Caco-2 (cell line): ENCODE data around the gene PPP1R12B. TPM values are rescaled to one million over a fixed set of nuclear protein-coding genes. Genes with fewer than 3 reads are reported as not detected.
"Not testable (repeated sequence)": the region's sequence is repeated elsewhere in the genome, so short reads cannot be mapped to it uniquely, and the experiment has no call there.

ENCODE experiments used
- BruUV-seq: library from RNA; stranded (reverse); fragments of 400-500 nt; replicated peaks from 2 replicates; lab custom pipeline; 2021; lab: Mats Ljungman, UMichigan
- CTCF ChIA-PET: fragments of 300-600 bp; sonication (Branson Sonifier 250); formaldehyde crosslinking; loops from one replicate; lab custom pipeline; 2022; ENCODE audit warnings: antibody characterized with exemption; lab: Charles Lee
- POLR2A ChIA-PET: fragments of 300-600 bp; sonication (Branson Sonifier 250); formaldehyde crosslinking; loops from one replicate; lab custom pipeline; 2022; ENCODE audit warnings: antibody characterized with exemption; lab: Charles Lee
- DNase-seq, 2 experiments: peaks; one replicate each; pipeline versions ENCODE4 v3.0.0 to v3.0.0-alpha.2; 2020 to 2022
- H3K27me3 ChIP-seq: replicated peaks from 2 replicates; pipeline ENCODE4 v1.6.0; 2011; ENCODE audit warnings: low read length; ENCODE audit not compliant: control insufficient read depth, insufficient read depth
- H3K36me3 ChIP-seq: 2 replicates; pipeline ENCODE4 v1.5.1; 2011; ENCODE audit warnings: low read length; ENCODE audit not compliant: control insufficient read depth, insufficient read depth
- H3K4me1 ChIP-seq: fragments of 250-450 bp; sonication (Bioruptor Pico); 2 replicates; pipeline ENCODE4 v1.5.1; 2020; ENCODE audit warnings: mild to moderate bottlenecking
- H3K4me3 ChIP-seq: 2 replicates; pipeline ENCODE4 v1.5.1; 2011; ENCODE audit warnings: low read depth, mild to moderate bottlenecking, control low read depth, low read length
- H3K9me3 ChIP-seq: fragments of 250-450 bp; sonication (Bioruptor Pico); 2 replicates; pipeline ENCODE4 v1.5.1; 2020; ENCODE audit warnings: mild to moderate bottlenecking, moderate library complexity
- H3K27ac Mint-ChIP-seq: one replicate; pipeline ENCODE4 v1.8.0; 2022; ENCODE audit warnings: mixed read lengths; ENCODE audit not compliant: unreplicated experiment
- H3K27me3 Mint-ChIP-seq: one replicate; pipeline ENCODE4 v1.8.0; 2022; ENCODE audit warnings: mixed read lengths; ENCODE audit not compliant: insufficient read depth, unreplicated experiment
- H3K36me3 Mint-ChIP-seq: one replicate; pipeline ENCODE4 v1.8.0; 2022; ENCODE audit warnings: mild to moderate bottlenecking, mixed read lengths; ENCODE audit not compliant: insufficient read depth, unreplicated experiment
- H3K4me1 Mint-ChIP-seq: one replicate; pipeline ENCODE4 v1.8.0; 2022; ENCODE audit warnings: low read depth, mixed read lengths; ENCODE audit not compliant: unreplicated experiment
- H3K4me3 Mint-ChIP-seq: one replicate; pipeline ENCODE4 v1.8.0; 2022; ENCODE audit warnings: mild to moderate bottlenecking, moderate library complexity, mixed read lengths; ENCODE audit not compliant: unreplicated experiment
- H3K9me3 Mint-ChIP-seq: one replicate; pipeline ENCODE4 v1.8.0; 2022; ENCODE audit warnings: mixed read lengths; ENCODE audit not compliant: unreplicated experiment
- CTCF ChIP-seq, 2 experiments: fragments of 200-600 bp in 1 of 2; IDR thresholded peaks; 1 replicate in 1 of 2; 2 replicates in 1 of 2; pipeline versions ENCODE4 v1.5.1 to v1.8.0; 2011 to 2022; ENCODE audit warnings: antibody characterized with exemption in 1 of 2, control low read depth in 1 of 2, inconsistent platforms in 1 of 2, low read depth in 1 of 2, low read length in 1 of 2, mild to moderate bottlenecking in 1 of 2, moderate library complexity in 1 of 2; ENCODE audit not compliant: insufficient read depth in 1 of 2, severe bottlenecking in 1 of 2, unreplicated experiment in 1 of 2
- intact Hi-C: fragments of 100-400 bp; cut with micrococcal nuclease; formaldehyde crosslinking; loops from one replicate; pipeline ENCODE4 v1.10.0; 2022; ENCODE audit not compliant: unreplicated experiment
- total RNA-seq: library from RNA; stranded (reverse); gene quantifications from 2 replicates; pipeline ENCODE4 v1.2.3, GENCODE V29; 2022

PPP1R12B gene
- total RNA-seq, 1 experiment from 2014 or later = 16.4 TPM

- H3K4me3 Mint-ChIP-seq, H3K27me3 ChIP-seq, H3K4me3 ChIP-seq, H3K27ac Mint-ChIP-seq, H3K27me3 Mint-ChIP-seq, BruUV-seq, H3K36me3 Mint-ChIP-seq, H3K9me3 ChIP-seq, H3K9me3 Mint-ChIP-seq, H3K36me3 ChIP-seq, H3K4me1 ChIP-seq, POLR2A ChIA-PET, H3K4me1 Mint-ChIP-seq: not testable (repeated sequence)
- CTCF ChIA-PET = interaction anchor here (0.9 to 1.7 kb wide), 4 partner anchors 37 to 255 kb away, joined by 3 to 11 read pairs (median 8); no protein-coding TSS in a partner anchor
- intact Hi-C loops = loop anchor here (2.0 to 5.0 kb wide), 2 partner anchors 107 to 193 kb away; no protein-coding TSS in a partner anchor
- peak; percentile 16 to 51 for TF ChIP-seq CTCF (IDR thresholded peaks at IDR 0.05; ENCODE audit: insufficient read depth in 1 of 2, low read depth in 1 of 2, low read length in 1 of 2, severe bottlenecking in 1 of 2, unreplicated experiment in 1 of 2)
- DNase-seq = peak in 1 of 2 experiments; percentile 12
Measured at GRCh38 chr1:202464153-202464742, 115.7 kb downstream of the PPP1R12B start.

GRCh38 chr1:202465644-202466270, 117.3 kb downstream of the PPP1R12B start:
- H3K4me1 Mint-ChIP-seq, H3K4me3 ChIP-seq, H3K9me3 Mint-ChIP-seq, BruUV-seq, H3K4me1 ChIP-seq, H3K9me3 ChIP-seq, CTCF ChIA-PET, H3K36me3 ChIP-seq, H3K27ac Mint-ChIP-seq, DNase-seq, H3K27me3 Mint-ChIP-seq, H3K4me3 Mint-ChIP-seq, H3K36me3 Mint-ChIP-seq, H3K27me3 ChIP-seq: not testable (repeated sequence)
- POLR2A ChIA-PET = interaction anchor here (0.6 kb wide), 1 partner anchor 1161 kb away, joined by 6 read pairs; no protein-coding TSS in a partner anchor
- intact Hi-C loops = loop anchor here (2.0 to 5.0 kb wide), 2 partner anchors 105 to 252 kb away; no protein-coding TSS in a partner anchor

- H3K4me1 Mint-ChIP-seq, H3K4me1 ChIP-seq, H3K36me3 ChIP-seq, H3K27me3 Mint-ChIP-seq, H3K9me3 ChIP-seq, H3K4me3 Mint-ChIP-seq, H3K36me3 Mint-ChIP-seq, H3K9me3 Mint-ChIP-seq, H3K27me3 ChIP-seq, CTCF ChIA-PET, BruUV-seq, H3K27ac Mint-ChIP-seq, DNase-seq, POLR2A ChIA-PET, H3K4me3 ChIP-seq: not testable (repeated sequence)
- intact Hi-C loops = loop anchor here (5.0 kb wide), 1 partner anchor 251 kb away; no protein-coding TSS in a partner anchor
Measured at GRCh38 chr1:202466339-202466738, 117.8 kb downstream of the PPP1R12B start.

- H3K36me3 Mint-ChIP-seq, CTCF ChIA-PET, H3K9me3 ChIP-seq, H3K4me1 ChIP-seq, H3K9me3 Mint-ChIP-seq, DNase-seq, H3K4me1 Mint-ChIP-seq, H3K36me3 ChIP-seq, POLR2A ChIA-PET, H3K4me3 ChIP-seq, H3K27me3 Mint-ChIP-seq, H3K4me3 Mint-ChIP-seq, BruUV-seq, H3K27me3 ChIP-seq, H3K27ac Mint-ChIP-seq: not testable (repeated sequence)
- intact Hi-C loops = loop anchor here (5.0 kb wide), 1 partner anchor 250 kb away; no protein-coding TSS in a partner anchor
Measured at GRCh38 chr1:202467381-202467780, 118.9 kb downstream of the PPP1R12B start.

GRCh38 chr1:202468695-202469094, 120.2 kb downstream of the PPP1R12B start:
- H3K27me3 ChIP-seq, H3K4me1 ChIP-seq, H3K4me3 ChIP-seq, H3K27ac Mint-ChIP-seq, DNase-seq, H3K9me3 ChIP-seq, H3K27me3 Mint-ChIP-seq, H3K4me3 Mint-ChIP-seq, H3K4me1 Mint-ChIP-seq, H3K36me3 Mint-ChIP-seq, BruUV-seq, H3K36me3 ChIP-seq, POLR2A ChIA-PET, H3K9me3 Mint-ChIP-seq: not testable (repeated sequence)
- CTCF ChIA-PET = interaction anchor here (1.0 kb wide), 1 partner anchor 100 kb away, joined by 3 read pairs; no protein-coding TSS in a partner anchor
- intact Hi-C loops = loop anchor here (5.0 kb wide), 1 partner anchor 249 kb away; no protein-coding TSS in a partner anchor

- H3K9me3 Mint-ChIP-seq, CTCF ChIA-PET, H3K27me3 ChIP-seq, H3K4me1 ChIP-seq, POLR2A ChIA-PET, H3K4me3 Mint-ChIP-seq, H3K9me3 ChIP-seq, H3K4me1 Mint-ChIP-seq, DNase-seq, H3K36me3 ChIP-seq, H3K27ac Mint-ChIP-seq, H3K4me3 ChIP-seq, H3K27me3 Mint-ChIP-seq, H3K36me3 Mint-ChIP-seq, BruUV-seq: not testable (repeated sequence)
- intact Hi-C loops = loop anchor here (5.0 kb wide), 1 partner anchor 248 kb away; no protein-coding TSS in a partner anchor
Measured at GRCh38 chr1:202469123-202469522, 120.6 kb downstream of the PPP1R12B start.
